Natural killer cell treated with Interleukin-12 subunit alpha and Interleukin-12 subunit beta and Interleukin-15 and Interleukin-18, amount 100 ng/mL, for 72 hours (primary cell): Measurements from ENCODE around the gene TOX3. TPM values are rescaled to one million over a fixed set of nuclear protein-coding genes. Genes with fewer than 3 reads are reported as not detected.
A peak's percentile ranks its signal among the peaks of the same experiment; 100 is the strongest.

Experiments used
- ATAC-seq, 2 donors: fragments of 150-1000 bp; cut with Tn5 transposase in 1 of 2; sonication (Bioruptor Pico), chemical (Tn5 transposase) in 1 of 2; 2 replicates each; pipeline ENCODE4 v1.10.0; 2021
- DNase-seq: peaks from one replicate; pipeline ENCODE4 v3.0.0; 2022; ENCODE audit warnings: low spot score
- H3K27ac Mint-ChIP-seq, 2 donors: 1 replicate in 1 of 2; 2 replicates in 1 of 2; pipeline ENCODE4 v1.8.0; 2022; ENCODE audit warnings: mixed read lengths in 2 of 2, mild to moderate bottlenecking in 1 of 2, moderate library complexity in 1 of 2
- H3K27me3 Mint-ChIP-seq, 2 donors: 1 replicate in 1 of 2; 2 replicates in 1 of 2; pipeline ENCODE4 v1.8.0; 2022; ENCODE audit warnings: mixed read lengths in 2 of 2
- H3K36me3 Mint-ChIP-seq: one replicate; pipeline ENCODE4 v1.8.0; 2022; ENCODE audit warnings: mixed read lengths
- H3K4me1 Mint-ChIP-seq, 2 donors: 1 replicate in 1 of 2; 2 replicates in 1 of 2; pipeline ENCODE4 v1.8.0; 2022; ENCODE audit warnings: low read depth in 2 of 2, mixed read lengths in 2 of 2, mild to moderate bottlenecking in 1 of 2
- H3K4me3 Mint-ChIP-seq: one replicate; pipeline ENCODE4 v1.8.0; 2022; ENCODE audit warnings: mixed read lengths
- H3K9me3 Mint-ChIP-seq: 2 replicates; pipeline ENCODE4 v1.8.0; 2022; ENCODE audit warnings: mixed read lengths
- total RNA-seq, 2 donors: library from RNA; stranded (reverse); gene quantifications; one replicate each; pipeline ENCODE4 v1.2.3, GENCODE V29; 2022

Gene TOX3
- total RNA-seq, 2 donors from 2014 or later, result not detected

GRCh38 chr16:52453644-52454043 lies 93.3 kb downstream of the TOX3 start:
- Mint-ChIP-seq H3K4me3 (no peak overlapping the region), H3K27ac (no peak overlapping the region), H3K4me1 (no peaks in the 10 kb centered on the region), H3K27me3 (no peaks in the 10 kb centered on the region), H3K9me3 (peaks cover 8% of the 10 kb centered on the region), H3K36me3 (no peaks in the 10 kb centered on the region)
- no peak for ATAC-seq
- no peak for DNase-seq

DNA sequence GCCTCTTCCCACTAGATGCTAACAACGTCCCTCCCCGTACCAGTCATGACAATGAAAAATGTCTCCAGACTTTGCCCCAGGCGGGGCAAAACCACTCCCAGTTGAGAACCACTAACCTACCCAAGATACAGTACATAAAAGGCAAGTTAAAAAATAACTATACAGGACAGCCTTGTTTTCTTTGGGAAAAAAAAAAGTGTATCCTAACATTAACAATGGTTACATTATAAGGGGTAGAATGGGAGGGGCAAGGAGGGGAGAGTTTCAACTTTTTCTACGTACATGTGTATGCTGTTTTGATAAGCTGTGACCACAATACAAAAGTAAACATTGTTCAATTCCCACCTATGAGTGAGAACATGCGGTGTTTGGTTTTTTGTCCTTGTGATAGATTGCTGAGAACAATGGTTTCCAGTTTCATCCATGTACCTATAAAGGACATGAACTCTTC lies 94.9 kb downstream of the TOX3 start:
- DNase-seq (no peak), ATAC-seq (no peak)
- Mint-ChIP-seq H3K4me3 (no peak overlapping the region), H3K27me3 (no peaks in the 10 kb centered on the region), H3K9me3 (peaks cover 10% of the 10 kb centered on the region), H3K36me3 (no peaks in the 10 kb centered on the region), H3K4me1 (no peaks in the 10 kb centered on the region), H3K27ac (no peak overlapping the region)

GRCh38 chr16:52450916-52451315 lies 96.0 kb downstream of the TOX3 start:
- H3K36me3 Mint-ChIP-seq, result no peaks in the 10 kb centered on the region
- no peak overlapping the region for H3K4me3 Mint-ChIP-seq
- no peak overlapping the region for H3K27ac Mint-ChIP-seq
- ATAC-seq (no peak), DNase-seq (no peak)
- H3K9me3 Mint-ChIP-seq, result peaks cover 10% of the 10 kb centered on the region
- H3K4me1 Mint-ChIP-seq, result no peaks in the 10 kb centered on the region
- H3K27me3 Mint-ChIP-seq, result no peaks in the 10 kb centered on the region

DNA sequence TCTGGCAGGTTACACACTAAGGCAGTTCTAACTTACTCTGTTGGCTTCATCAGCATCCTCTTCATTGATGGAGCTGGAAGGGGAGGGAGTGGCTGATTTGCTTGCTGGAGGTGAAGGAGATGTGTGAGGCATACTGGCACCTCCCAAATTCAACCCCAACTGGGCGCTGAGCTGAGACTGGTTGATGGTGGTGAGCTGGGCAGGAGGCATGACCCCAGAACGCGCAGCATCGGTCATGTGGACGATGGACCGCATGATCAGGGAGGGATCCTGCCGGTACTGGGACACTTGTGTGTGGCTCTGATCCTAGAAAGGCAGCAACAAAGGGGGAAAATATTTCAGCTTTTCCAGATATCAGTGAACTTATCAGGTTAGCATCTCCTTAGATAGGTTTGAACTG lies 96.7 kb downstream of the TOX3 start:
- Mint-ChIP-seq H3K4me1 (no peaks in the 10 kb centered on the region), H3K27ac (no peak overlapping the region)

DNA sequence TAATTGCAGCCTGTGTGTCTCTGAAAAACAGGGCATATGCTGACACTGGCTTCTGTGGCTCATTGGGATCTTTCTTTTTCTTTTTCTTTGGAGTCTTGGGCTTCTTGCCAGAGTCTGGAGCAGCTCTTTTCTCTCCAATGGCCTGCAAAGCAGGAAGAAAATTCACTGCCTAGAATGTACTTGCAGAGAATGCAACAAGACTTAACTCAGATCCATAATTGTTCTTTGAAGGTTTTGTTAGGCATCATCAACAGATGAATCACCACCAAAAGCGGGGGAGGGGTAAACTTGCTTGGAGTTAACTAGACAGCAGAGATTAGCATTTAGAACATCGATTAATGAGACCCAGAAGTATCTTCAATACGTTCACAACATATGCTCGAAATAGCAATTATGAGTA lies 100.9 kb downstream of the TOX3 start:
- DNase-seq, result no peak
- Mint-ChIP-seq H3K27me3 (no peaks in the 10 kb centered on the region), H3K4me3 (no peak overlapping the region), H3K9me3 (peaks cover 10% of the 10 kb centered on the region), H3K36me3 (no peaks in the 10 kb centered on the region), H3K27ac (no peak overlapping the region), H3K4me1 (no peaks in the 10 kb centered on the region)
- ATAC-seq, result no peak

More for the DNA sequence above, 96.7 kb downstream of the TOX3 start:
- DNase-seq (no peak), ATAC-seq (no peak)
- H3K4me3 Mint-ChIP-seq, result no peak overlapping the region
- no peaks in the 10 kb centered on the region for H3K36me3 Mint-ChIP-seq
- H3K27me3 Mint-ChIP-seq, result no peaks in the 10 kb centered on the region
- H3K9me3 Mint-ChIP-seq, result peaks cover 10% of the 10 kb centered on the region

- no peak for DNase-seq
- Mint-ChIP-seq H3K4me3 (no peak overlapping the region), H3K27ac (no peak overlapping the region), H3K9me3 (no peaks in the 10 kb centered on the region), H3K36me3 (no peaks in the 10 kb centered on the region), H3K27me3 (no peaks in the 10 kb centered on the region), H3K4me1 (no peaks in the 10 kb centered on the region)
- ATAC-seq, result no peak
These were observed 105.1 kb downstream of the TOX3 start for GRCh38 chr16:52441886-52442285.

DNA sequence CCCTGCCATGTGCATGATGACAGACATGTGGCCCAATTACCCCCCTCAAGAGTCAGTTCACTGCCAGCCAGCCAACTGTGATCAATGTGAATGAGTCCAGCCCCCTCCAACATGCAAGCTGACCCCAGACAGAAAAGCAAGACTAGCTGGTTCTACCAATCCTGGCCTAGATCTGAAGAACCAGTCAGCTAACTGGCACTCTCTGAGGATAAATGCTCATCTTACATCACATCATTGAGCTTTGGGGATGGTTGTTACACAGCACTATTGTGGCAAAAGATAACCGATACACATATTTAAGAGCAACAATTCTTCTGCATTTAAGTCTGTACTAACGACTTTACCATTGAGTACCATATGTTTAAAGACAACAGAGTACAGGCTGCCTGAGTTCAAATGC lies 106.7 kb downstream of the TOX3 start:
- Mint-ChIP-seq H3K27me3 (no peaks in the 10 kb centered on the region), H3K36me3 (no peaks in the 10 kb centered on the region), H3K9me3 (no peaks in the 10 kb centered on the region), H3K4me3 (no peak overlapping the region), H3K27ac (no peak overlapping the region), H3K4me1 (no peaks in the 10 kb centered on the region)
- no peak for ATAC-seq
- DNase-seq, result no peak

- H3K27me3 Mint-ChIP-seq, result no peaks in the 10 kb centered on the region
- H3K27ac Mint-ChIP-seq, result no peak overlapping the region
- ATAC-seq, result no peak
These were observed 107.2 kb downstream of the TOX3 start for GRCh38 chr16:52439750-52440149.

DNA sequence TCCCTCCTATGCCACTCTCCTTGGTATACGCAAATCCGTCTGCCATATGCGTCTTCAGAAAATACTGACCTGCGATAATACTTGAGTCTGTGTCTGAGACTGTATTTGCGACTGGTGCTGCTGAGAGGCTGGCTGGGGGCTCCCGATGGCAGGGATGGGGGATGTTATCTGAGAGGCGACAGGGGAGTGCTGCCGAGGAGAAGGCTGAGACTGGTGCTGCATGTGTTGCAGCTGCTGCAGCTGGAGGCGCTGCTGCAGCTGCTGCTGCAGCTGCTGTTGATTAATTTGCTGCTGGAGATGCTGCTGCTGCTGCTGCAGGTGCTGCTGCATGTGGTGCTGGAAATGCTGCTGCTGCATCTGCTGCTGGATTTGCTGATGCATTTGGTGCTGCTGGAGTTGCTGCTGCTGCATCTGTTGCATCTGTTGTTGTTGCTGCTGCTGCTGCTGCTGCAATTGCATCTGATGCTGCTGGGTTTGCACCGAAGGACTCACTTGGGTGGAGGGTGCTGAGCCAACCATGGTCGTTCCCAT lies 107.7 kb downstream of the TOX3 start:
- Mint-ChIP-seq H3K4me1 (no peaks in the 10 kb centered on the region), H3K9me3 (peaks cover 2% of the 10 kb centered on the region), H3K27ac (no peak overlapping the region), H3K27me3 (no peaks in the 10 kb centered on the region), H3K36me3 (no peaks in the 10 kb centered on the region), H3K4me3 (no peak overlapping the region)
- ATAC-seq (peak in 1 of 2 donors; percentile 36), DNase-seq (no peak)

More at GRCh38 chr16:52439750-52440149, 107.2 kb downstream of the TOX3 start:
- DNase-seq, result no peak
- Mint-ChIP-seq H3K4me3 (no peak overlapping the region), H3K4me1 (no peaks in the 10 kb centered on the region), H3K36me3 (no peaks in the 10 kb centered on the region), H3K9me3 (no peaks in the 10 kb centered on the region)

DNA sequence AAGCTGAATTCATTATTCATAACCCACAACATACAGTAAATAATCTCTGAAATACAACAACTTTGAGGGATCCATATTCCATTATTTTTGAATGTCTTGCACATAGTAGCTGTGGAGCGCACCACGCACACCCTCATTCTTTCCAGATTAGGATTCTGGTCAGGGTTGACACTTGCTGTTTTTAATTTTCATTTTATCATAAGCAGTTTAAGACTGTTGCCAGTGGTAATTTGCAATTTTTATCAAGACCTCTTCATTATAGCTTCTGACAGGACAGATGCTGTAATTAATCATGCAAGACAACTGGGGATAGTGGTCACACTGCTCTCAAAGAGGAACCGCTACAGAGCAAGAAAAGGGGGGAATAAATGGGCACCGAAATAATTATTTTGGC lies 109.7 kb downstream of the TOX3 start:
- ATAC-seq, result no peak
- no peak for DNase-seq
- H3K4me1 Mint-ChIP-seq, result no peaks in the 10 kb centered on the region

GRCh38 chr16:52436339-52437276 lies 110.3 kb downstream of the TOX3 start:
- no peak for DNase-seq
- Mint-ChIP-seq H3K27ac (no peak overlapping the region), H3K4me1 (no peaks in the 10 kb centered on the region), H3K4me3 (no peak overlapping the region), H3K9me3 (peaks cover 4% of the 10 kb centered on the region), H3K36me3 (no peaks in the 10 kb centered on the region), H3K27me3 (no peaks in the 10 kb centered on the region)
- no peak for ATAC-seq

More for the DNA sequence above, 109.7 kb downstream of the TOX3 start:
- H3K4me3 Mint-ChIP-seq, result no peak overlapping the region
- H3K27ac Mint-ChIP-seq, result no peak overlapping the region
- H3K36me3 Mint-ChIP-seq, result no peaks in the 10 kb centered on the region
- H3K27me3 Mint-ChIP-seq, result no peaks in the 10 kb centered on the region
- H3K9me3 Mint-ChIP-seq, result peaks cover 4% of the 10 kb centered on the region

DNA sequence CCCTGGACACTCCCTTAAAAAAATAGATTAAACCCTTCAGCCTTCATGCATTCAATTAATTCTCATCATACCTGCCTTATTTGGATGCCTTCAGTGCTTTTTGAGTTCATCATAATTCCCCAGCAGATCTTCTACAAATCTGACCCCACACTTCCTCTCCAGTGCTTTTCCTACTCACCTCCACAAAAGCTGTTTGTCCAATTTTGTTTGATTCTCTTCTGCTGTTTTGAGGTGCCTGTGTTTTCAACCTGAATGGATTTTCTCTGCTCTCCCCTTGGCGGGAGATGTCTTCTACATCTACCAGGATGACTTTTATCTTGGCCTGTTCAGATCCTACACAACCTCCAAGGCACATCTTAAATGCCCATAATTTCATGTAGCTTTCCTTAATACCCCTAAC lies 112.7 kb downstream of the TOX3 start:
- H3K27me3 Mint-ChIP-seq, result no peaks in the 10 kb centered on the region
- H3K27ac Mint-ChIP-seq, result no peak overlapping the region

DNA sequence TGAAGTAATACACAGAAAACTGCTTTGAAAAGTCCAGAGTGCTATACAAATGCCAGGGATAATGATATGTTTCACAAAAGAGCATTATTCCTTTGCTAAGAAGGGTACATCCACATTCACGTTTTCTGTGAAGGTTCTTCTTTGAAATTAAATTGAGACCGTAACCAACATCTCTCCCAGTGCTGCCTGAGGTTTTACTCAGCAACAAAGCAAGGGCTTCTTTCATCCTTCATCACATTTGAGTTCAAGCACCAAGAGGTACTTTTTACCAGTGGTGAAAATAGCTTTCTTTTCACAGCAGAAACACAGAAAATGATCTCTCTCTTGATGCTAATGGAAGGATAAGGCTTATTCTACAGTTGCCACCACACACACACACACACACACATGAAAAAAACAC lies 113.3 kb downstream of the TOX3 start:
- ATAC-seq, result no peak
- DNase-seq, result no peak
- Mint-ChIP-seq H3K4me3 (no peak overlapping the region), H3K27me3 (no peaks in the 10 kb centered on the region), H3K4me1 (no peaks in the 10 kb centered on the region), H3K9me3 (peaks cover 4% of the 10 kb centered on the region), H3K36me3 (no peaks in the 10 kb centered on the region), H3K27ac (no peak overlapping the region)

More for the DNA sequence above, 112.7 kb downstream of the TOX3 start:
- no peak overlapping the region for H3K4me3 Mint-ChIP-seq
- DNase-seq, result no peak
- no peaks in the 10 kb centered on the region for H3K4me1 Mint-ChIP-seq
- H3K36me3 Mint-ChIP-seq, result no peaks in the 10 kb centered on the region
- ATAC-seq, result no peak
- peaks cover 4% of the 10 kb centered on the region for H3K9me3 Mint-ChIP-seq

- DNase-seq, result no peak
- no peak for ATAC-seq
- Mint-ChIP-seq H3K27ac (no peak overlapping the region), H3K9me3 (peaks cover 17% of the 10 kb centered on the region), H3K4me3 (no peak overlapping the region), H3K27me3 (no peaks in the 10 kb centered on the region), H3K36me3 (no peaks in the 10 kb centered on the region), H3K4me1 (no peaks in the 10 kb centered on the region)
These were observed 122.4 kb downstream of the TOX3 start for GRCh38 chr16:52424591-52424990.
